IMR-90 (cell line): ENCODE measurements around the gene C5AR1. TPM values are rescaled to one million over a fixed set of nuclear protein-coding genes. Genes with fewer than 3 reads are reported as not detected.

ENCODE experiments used
- ATAC-seq: fragments of 200-7000 bp; cut with Tn5 transposase; 2 replicates; pipeline ENCODE4 v1.9.1; 2020; ENCODE audit warnings: low read depth, mild to moderate bottlenecking, moderate library complexity
- BruUV-seq: library from RNA; stranded (reverse); fragments of 400-500 nt; replicated peaks from 2 replicates; lab custom pipeline; 2021; lab: Mats Ljungman, UMichigan
- CTCF ChIA-PET: fragments of 300-600 bp; formaldehyde crosslinking; extraction: SDS; loops from one replicate; lab custom pipeline; 2021; ENCODE audit warnings: antibody characterized with exemption; lab: Yijun Ruan, JAX
- POLR2A ChIA-PET: fragments of 300-600 bp; sonication (Branson Sonifier 250); formaldehyde crosslinking; loops from one replicate; lab custom pipeline; 2022; ENCODE audit warnings: antibody characterized with exemption; ENCODE audit not compliant: unreplicated experiment; lab: Charles Lee
- DNase-seq: peaks from one replicate; pipeline ENCODE4 v3.0.0; 2013
- H2AFZ ChIP-seq: replicated peaks from 2 replicates; pipeline ENCODE3; 2013; ENCODE audit warnings: low read length, mild to moderate bottlenecking; ENCODE audit not compliant: poor library complexity
- H2AK5ac ChIP-seq: 2 replicates; pipeline ENCODE4 v1.6.1; 2013; ENCODE audit warnings: low read depth, low read length, inconsistent platforms
- H2AK9ac ChIP-seq: replicated peaks from 2 replicates; pipeline ENCODE3; 2013; ENCODE audit warnings: mild to moderate bottlenecking, low read depth, low read length, moderate library complexity; ENCODE audit not compliant: poor library complexity
- H2BK120ac ChIP-seq: 2 replicates; pipeline ENCODE4 v1.6.1; 2013; ENCODE audit warnings: low read depth, low read length, inconsistent platforms
- H2BK15ac ChIP-seq: 3 replicates; pipeline ENCODE4 v1.6.1; 2013; ENCODE audit warnings: low read depth, low read length, inconsistent platforms
- H2BK20ac ChIP-seq: 2 replicates; pipeline ENCODE4 v1.6.1; 2013; ENCODE audit warnings: low read depth, mild to moderate bottlenecking, inconsistent platforms, low read length, moderate library complexity
- H2BK5ac ChIP-seq: 2 replicates; pipeline ENCODE4 v1.6.1; 2013; ENCODE audit warnings: mild to moderate bottlenecking, low read depth, low read length, inconsistent platforms; ENCODE audit not compliant: poor library complexity, severe bottlenecking
- H3K14ac ChIP-seq: replicated peaks from 2 replicates; pipeline ENCODE4 v1.6.1; 2013; ENCODE audit warnings: low read depth, low read length, inconsistent platforms
- H3K18ac ChIP-seq: 2 replicates; pipeline ENCODE4 v1.6.1; 2013; ENCODE audit warnings: low read depth, low read length, control low read depth
- H3K23ac ChIP-seq: 2 replicates; pipeline ENCODE4 v1.6.1; 2013; ENCODE audit warnings: low read depth, low read length, inconsistent platforms
- H3K27ac ChIP-seq: 2 replicates; pipeline ENCODE4 v1.5.1; 2013; ENCODE audit warnings: mild to moderate bottlenecking, control low read depth, low read length; ENCODE audit not compliant: insufficient read depth
- H3K27me3 ChIP-seq: 2 replicates; pipeline ENCODE4 v1.6.1; 2013; ENCODE audit warnings: low read length; ENCODE audit not compliant: control insufficient read depth, insufficient read depth
- H3K36me3 ChIP-seq: 2 replicates; pipeline ENCODE4 v1.6.1; 2013; ENCODE audit warnings: low read length, mixed read lengths; ENCODE audit not compliant: control insufficient read depth, insufficient read depth
- H3K4ac ChIP-seq: 2 replicates; pipeline ENCODE4 v1.6.1; 2013; ENCODE audit warnings: low read depth, low read length, inconsistent platforms
- H3K4me1 ChIP-seq: 2 replicates; pipeline ENCODE4 v1.6.1; 2013; ENCODE audit warnings: low read length, mixed read lengths; ENCODE audit not compliant: control insufficient read depth, insufficient read depth
- H3K4me2 ChIP-seq: 2 replicates; pipeline ENCODE4 v1.6.1; 2013; ENCODE audit warnings: low read depth, mild to moderate bottlenecking, control low read depth, low read length, moderate library complexity
- H3K4me3 ChIP-seq: 2 replicates; pipeline ENCODE4 v1.5.1; 2013; ENCODE audit warnings: low read depth, mild to moderate bottlenecking, control low read depth, low read length, moderate library complexity; ENCODE audit not compliant: insufficient read depth
- H3K56ac ChIP-seq: 2 replicates; pipeline ENCODE4 v1.6.1; 2013; ENCODE audit warnings: low read length, inconsistent platforms; ENCODE audit not compliant: insufficient read depth; ENCODE audit errors: extremely low read depth
- H3K79me1 ChIP-seq, 2 experiments: 2 replicates each; pipeline ENCODE4 v1.6.1; 2013; ENCODE audit warnings: low read length in 2 of 2, inconsistent platforms in 1 of 2, low read depth in 1 of 2
- H3K9ac ChIP-seq: 2 replicates; pipeline ENCODE4 v1.6.1; 2013; ENCODE audit warnings: low read depth, low read length, control low read depth
- H3K9me1 ChIP-seq: 2 replicates; pipeline ENCODE4 v1.6.1; 2013; ENCODE audit warnings: low read length, inconsistent platforms; ENCODE audit not compliant: insufficient read depth
- H3K9me3 ChIP-seq: 2 replicates; pipeline ENCODE4 v1.6.1; 2013; ENCODE audit warnings: low read length; ENCODE audit not compliant: control insufficient read depth, insufficient read depth
- H4K20me1 ChIP-seq: 2 replicates; pipeline ENCODE4 v1.6.1; 2013; ENCODE audit warnings: low read length, inconsistent platforms; ENCODE audit not compliant: insufficient read depth
- H4K5ac ChIP-seq: 2 replicates; pipeline ENCODE4 v1.6.1; 2013; ENCODE audit warnings: mild to moderate bottlenecking, low read depth, low read length, control low read depth
- H4K8ac ChIP-seq, 2 experiments: 2 replicates each; pipeline ENCODE4 v1.6.1; 2013; ENCODE audit warnings: low read depth in 2 of 2, low read length in 2 of 2, control low read depth in 1 of 2, inconsistent platforms in 1 of 2
- H4K91ac ChIP-seq: 2 replicates; pipeline ENCODE4 v1.6.1; 2013; ENCODE audit warnings: low read depth, low read length, inconsistent platforms; ENCODE audit not compliant: insufficient read depth
- BHLHE40 ChIP-seq: fragments of 150-350 bp; IDR thresholded peaks from 2 replicates; pipeline ENCODE4 v1.6.1; 2016; ENCODE audit warnings: mild to moderate bottlenecking, low read depth, low read length
- CEBPB ChIP-seq: IDR thresholded peaks from 2 replicates; pipeline ENCODE4 v1.6.1; 2012; ENCODE audit warnings: low read depth, low read length, improper control_type of control experiment
- CHD1 ChIP-seq: IDR thresholded peaks from 2 replicates; pipeline ENCODE4 v1.6.1; 2012; ENCODE audit warnings: low read depth, low read length, improper control_type of control experiment
- FOS ChIP-seq: fragments of 150-350 bp; IDR thresholded peaks from 2 replicates; pipeline ENCODE4 v1.6.1; 2016; ENCODE audit warnings: low read depth, low read length
- MAFK ChIP-seq: IDR thresholded peaks from 2 replicates; pipeline ENCODE4 v1.6.1; 2012; ENCODE audit warnings: low read depth, low read length, improper control_type of control experiment
- MAZ ChIP-seq: IDR thresholded peaks from 2 replicates; pipeline ENCODE4 v1.6.1; 2012; ENCODE audit warnings: low read depth, mild to moderate bottlenecking, low read length, improper control_type of control experiment, moderate library complexity, borderline replicate concordance
- MXI1 ChIP-seq: IDR thresholded peaks from 2 replicates; pipeline ENCODE4 v1.6.1; 2012; ENCODE audit warnings: low read depth, mild to moderate bottlenecking, low read length, moderate library complexity, borderline replicate concordance
- NFE2L2 ChIP-seq: fragments of 150-350 bp; IDR thresholded peaks from 2 replicates; pipeline ENCODE4 v1.6.1; 2016; ENCODE audit warnings: low read depth, mild to moderate bottlenecking, low read length
- POLR2A ChIP-seq: IDR thresholded peaks from 2 replicates; pipeline ENCODE4 v1.6.1; 2012; ENCODE audit warnings: mild to moderate bottlenecking, low read depth, low read length
- RAD21 ChIP-seq: IDR thresholded peaks from 2 replicates; pipeline ENCODE4 v1.6.1; 2012; ENCODE audit warnings: low read length, improper control_type of control experiment
- RCOR1 ChIP-seq: IDR thresholded peaks from 2 replicates; pipeline ENCODE4 v1.6.1; 2012; ENCODE audit warnings: mild to moderate bottlenecking, low read length, improper control_type of control experiment; ENCODE audit not compliant: insufficient replicate concordance
- RFX5 ChIP-seq: IDR thresholded peaks from 2 replicates; pipeline ENCODE4 v1.8.0; 2012; ENCODE audit warnings: low read depth, mild to moderate bottlenecking, low read length, moderate library complexity
- SMC3 ChIP-seq: fragments of 150-350 bp; IDR thresholded peaks from 2 replicates; pipeline ENCODE4 v1.6.1; 2016; ENCODE audit warnings: low read depth, mild to moderate bottlenecking, antibody characterized with exemption, low read length, moderate library complexity
- WGBS, 2 experiments: methylation state at CpG; one replicate each; pipeline versions ENCODE4 v1.1.5 to v1.1.7; 2013; ENCODE audit warnings: missing lambda C conversion rate in 2 of 2; ENCODE audit not compliant: insufficient read length in 1 of 2; ENCODE audit errors: extremely low coverage in 2 of 2; 5-methylcytosine and 5-hydroxymethylcytosine counted together
- dilution Hi-C: fragments of 300-500 bp; cut with HindIII; formaldehyde crosslinking; loops from one replicate; pipeline ENCODE4 v1.14.3; 2018; ENCODE audit warnings: low sequenced_read_pairs; ENCODE audit not compliant: unreplicated experiment
- in situ Hi-C: fragments of 300-500 bp; cut with MboI; formaldehyde crosslinking; loops from 3 replicates; pipeline ENCODE4 v1.14.3; 2019; ENCODE audit warnings: low sequenced_read_pairs, inconsistent platforms, mixed read lengths
- intact Hi-C: fragments of 100-400 bp; cut with micrococcal nuclease; formaldehyde crosslinking; loops from 2 replicates; pipeline ENCODE4 v1.10.0; 2022
- polyA plus RNA-seq, 3 experiments: library from polyadenylated mRNA; depleted of rRNA; stranded (reverse); fragments of >200 nt; gene quantifications; 2 replicates each; pipeline ENCODE4 v1.2.3, GENCODE V29; 2012; ENCODE audit warnings: low replicate concordance in 1 of 3
- total RNA-seq: library from RNA; depleted of rRNA; stranded (reverse); fragments of >200 nt; gene quantifications from 2 replicates; pipeline ENCODE4 v1.2.3, GENCODE V29; 2012
- TF ChIP-seq, protein P1 (sequence below): conservative IDR thresholded peaks from 2 replicates; pipeline ENCODE4 v1.5.1; 2012; ENCODE audit warnings: mild to moderate bottlenecking, low read depth, low read length, improper control_type of control experiment
- TF ChIP-seq, protein P2 (sequence below): fragments of 150-350 bp; IDR thresholded peaks from 2 replicates; pipeline ENCODE4 v1.6.1; 2016; ENCODE audit warnings: low read depth, mild to moderate bottlenecking, low read length, moderate library complexity, borderline replicate concordance
- TF ChIP-seq, protein P3 (sequence below): fragments of 150-350 bp; IDR thresholded peaks from 2 replicates; pipeline ENCODE4 v1.6.1; 2017; ENCODE audit warnings: mild to moderate bottlenecking, antibody characterized with exemption, low read length, low read depth

Gene C5AR1
- total and polyA plus RNA-seq, 2 of the 4 experiments (the other 2 are of a cell fraction) = under 0.01 to 1.0 TPM

DNA sequence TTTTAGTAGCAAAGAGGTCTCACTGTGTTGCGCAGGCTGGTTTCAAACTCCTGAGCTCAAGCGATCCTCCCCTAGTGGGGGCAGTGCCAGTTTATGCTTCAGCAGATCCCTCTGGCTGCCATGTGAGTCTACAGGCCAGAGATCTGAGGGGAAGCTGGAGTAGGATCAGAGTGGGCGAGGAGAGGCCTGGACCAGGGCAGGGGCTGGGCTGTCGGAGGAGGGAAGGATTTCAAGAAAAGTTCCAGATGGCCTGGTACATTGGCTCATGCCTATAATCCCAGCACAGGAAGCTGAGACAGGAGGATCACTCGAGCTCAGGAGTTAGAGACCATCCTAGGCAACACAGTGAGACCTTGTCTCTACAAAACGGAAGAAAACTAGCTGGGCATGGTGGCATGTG lies 49.3 kb downstream of the C5AR1 start:
- no peak overlapping the region for H3K4me3 ChIP-seq
- no peak overlapping the region for H3K23ac ChIP-seq
- H3K9me1 ChIP-seq = peaks cover under 1% of the 10 kb centered on the region
- CTCF ChIA-PET = interaction anchor here (0.7 to 1.0 kb wide), 2 partner anchors 10 to 75 kb away, joined by 3 read pairs; partner anchors contain the start of gene DHX34
- POLR2A ChIA-PET = no interaction called here
- peaks cover 14 to 32% of the 10 kb centered on the region in 2 experiments; a peak in 3 of 4 replicates for H3K79me1 ChIP-seq
- no peak overlapping the region for H2AFZ ChIP-seq
- H3K56ac ChIP-seq = no peak overlapping the region
- H3K14ac ChIP-seq = no peak overlapping the region
- no peak overlapping the region for H2AK9ac ChIP-seq
- no peak overlapping the region for H2BK20ac ChIP-seq
- no peak overlapping the region for H2BK15ac ChIP-seq
- no TSS peak for BruUV-seq
- in situ Hi-C loops (no loop called here), dilution Hi-C loops (no loop called here), intact Hi-C loops (no loop called here)
- H2BK120ac ChIP-seq = no peak overlapping the region
- TF ChIP-seq MAFK (no peak), FOS (no peak), RCOR1 (no peak), NFE2L2 (no peak), CHD1 (no peak), POLR2A (no peak), MXI1 (no peak), CEBPB (no peak), BHLHE40 (no peak), RAD21 (no peak), MAZ (no peak), RFX5 (no peak), SMC3 (no peak)
- TF ChIP-seq, protein P1, sequence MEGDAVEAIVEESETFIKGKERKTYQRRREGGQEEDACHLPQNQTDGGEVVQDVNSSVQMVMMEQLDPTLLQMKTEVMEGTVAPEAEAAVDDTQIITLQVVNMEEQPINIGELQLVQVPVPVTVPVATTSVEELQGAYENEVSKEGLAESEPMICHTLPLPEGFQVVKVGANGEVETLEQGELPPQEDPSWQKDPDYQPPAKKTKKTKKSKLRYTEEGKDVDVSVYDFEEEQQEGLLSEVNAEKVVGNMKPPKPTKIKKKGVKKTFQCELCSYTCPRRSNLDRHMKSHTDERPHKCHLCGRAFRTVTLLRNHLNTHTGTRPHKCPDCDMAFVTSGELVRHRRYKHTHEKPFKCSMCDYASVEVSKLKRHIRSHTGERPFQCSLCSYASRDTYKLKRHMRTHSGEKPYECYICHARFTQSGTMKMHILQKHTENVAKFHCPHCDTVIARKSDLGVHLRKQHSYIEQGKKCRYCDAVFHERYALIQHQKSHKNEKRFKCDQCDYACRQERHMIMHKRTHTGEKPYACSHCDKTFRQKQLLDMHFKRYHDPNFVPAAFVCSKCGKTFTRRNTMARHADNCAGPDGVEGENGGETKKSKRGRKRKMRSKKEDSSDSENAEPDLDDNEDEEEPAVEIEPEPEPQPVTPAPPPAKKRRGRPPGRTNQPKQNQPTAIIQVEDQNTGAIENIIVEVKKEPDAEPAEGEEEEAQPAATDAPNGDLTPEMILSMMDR = no peak
- TF ChIP-seq, protein P2, sequence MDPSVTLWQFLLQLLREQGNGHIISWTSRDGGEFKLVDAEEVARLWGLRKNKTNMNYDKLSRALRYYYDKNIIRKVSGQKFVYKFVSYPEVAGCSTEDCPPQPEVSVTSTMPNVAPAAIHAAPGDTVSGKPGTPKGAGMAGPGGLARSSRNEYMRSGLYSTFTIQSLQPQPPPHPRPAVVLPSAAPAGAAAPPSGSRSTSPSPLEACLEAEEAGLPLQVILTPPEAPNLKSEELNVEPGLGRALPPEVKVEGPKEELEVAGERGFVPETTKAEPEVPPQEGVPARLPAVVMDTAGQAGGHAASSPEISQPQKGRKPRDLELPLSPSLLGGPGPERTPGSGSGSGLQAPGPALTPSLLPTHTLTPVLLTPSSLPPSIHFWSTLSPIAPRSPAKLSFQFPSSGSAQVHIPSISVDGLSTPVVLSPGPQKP = no peak
- TF ChIP-seq, protein P3, sequence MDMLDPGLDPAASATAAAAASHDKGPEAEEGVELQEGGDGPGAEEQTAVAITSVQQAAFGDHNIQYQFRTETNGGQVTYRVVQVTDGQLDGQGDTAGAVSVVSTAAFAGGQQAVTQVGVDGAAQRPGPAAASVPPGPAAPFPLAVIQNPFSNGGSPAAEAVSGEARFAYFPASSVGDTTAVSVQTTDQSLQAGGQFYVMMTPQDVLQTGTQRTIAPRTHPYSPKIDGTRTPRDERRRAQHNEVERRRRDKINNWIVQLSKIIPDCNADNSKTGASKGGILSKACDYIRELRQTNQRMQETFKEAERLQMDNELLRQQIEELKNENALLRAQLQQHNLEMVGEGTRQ = no peak
- 0 out of 2 replicates have a peak, but pooled peaks cover 1% of the 10 kb centered on the region for H3K4me1 ChIP-seq
- no peaks in the 10 kb centered on the region for H3K9me3 ChIP-seq
- H4K8ac ChIP-seq = no peak overlapping the region
- no peak overlapping the region for H3K9ac ChIP-seq
- H4K20me1 ChIP-seq = peaks cover under 1% of the 10 kb centered on the region
- no peak overlapping the region for H4K5ac ChIP-seq
- DNase-seq = no peak
- H3K27ac ChIP-seq = no peak overlapping the region
- no peak overlapping the region for H3K4me2 ChIP-seq
- no peaks in the 10 kb centered on the region for H3K27me3 ChIP-seq
- no peak for ATAC-seq
- H2BK5ac ChIP-seq = no peak overlapping the region
- no peak overlapping the region for H2AK5ac ChIP-seq
- no peak overlapping the region for H3K4ac ChIP-seq
- no peak overlapping the region for H4K91ac ChIP-seq
- WGBS, 2 experiments = 89% methylated on average over 1 of the region's 6 CpGs; no CpG with 5 or more reads in 1 of the 2 experiments
- H3K36me3 ChIP-seq = peaks cover 65% of the 10 kb centered on the region
- H3K18ac ChIP-seq = no peak overlapping the region
